H1 (cell line): ENCODE results near the gene TRIL. TPM values are rescaled to one million over a fixed set of nuclear protein-coding genes. Genes with fewer than 3 reads are reported as not detected.
A peak's percentile ranks its signal among the peaks of the same experiment; 100 is the strongest.

Experiments used
- CTCF ChIA-PET: fragments of 300-600 bp; sonication (Branson Sonifier 250); formaldehyde crosslinking; loops from one replicate; lab custom pipeline; 2021; ENCODE audit not compliant: partially characterized antibody; lab: Charles Lee
- POLR2A ChIA-PET: fragments of 300-600 bp; sonication (Branson Sonifier 250); formaldehyde crosslinking; loops from one replicate; lab custom pipeline; 2021; ENCODE audit warnings: inconsistent platforms; ENCODE audit not compliant: partially characterized antibody; lab: Charles Lee
- DNase-seq, 2 experiments: peaks; one replicate each; pipeline versions ENCODE4 v3.0.0 to v3.0.0-alpha.2; 2010 to 2022; ENCODE audit warnings: low spot score in 2 of 2, low read depth in 1 of 2, mixed read lengths in 1 of 2
- FAIRE-seq: peaks from 2 replicates; lab custom pipeline; 2011; peaks lifted over from hg19 to GRCh38; lab: Jason Lieb, UNC
- H2AFZ ChIP-seq: 2 replicates; pipeline ENCODE4 v1.8.1; 2012; ENCODE audit warnings: low read length, inconsistent platforms
- H2AK5ac ChIP-seq: 2 replicates; pipeline ENCODE4 v1.6.1; 2013; ENCODE audit warnings: low read depth, low read length
- H2BK120ac ChIP-seq: replicated peaks from 2 replicates; pipeline ENCODE3; 2013; ENCODE audit warnings: low read depth, low read length, inconsistent platforms
- H2BK12ac ChIP-seq: 2 replicates; pipeline ENCODE4 v1.6.1; 2013; ENCODE audit warnings: low read depth, low read length
- H2BK15ac ChIP-seq: 2 replicates; pipeline ENCODE4 v1.6.1; 2013; ENCODE audit warnings: low read length
- H2BK20ac ChIP-seq: 2 replicates; pipeline ENCODE4 v1.6.1; 2013; ENCODE audit warnings: low read length
- H2BK5ac ChIP-seq: 2 replicates; pipeline ENCODE4 v1.6.1; 2013; ENCODE audit warnings: low read depth, low read length
- H3K14ac ChIP-seq: 2 replicates; pipeline ENCODE4 v1.6.1; 2013; ENCODE audit warnings: inconsistent platforms; ENCODE audit not compliant: insufficient read length
- H3K18ac ChIP-seq: 2 replicates; pipeline ENCODE4 v1.6.1; 2013; ENCODE audit warnings: low read length; ENCODE audit errors: extremely low read depth
- H3K23ac ChIP-seq: 2 replicates; pipeline ENCODE4 v1.6.1; 2013; ENCODE audit warnings: inconsistent platforms; ENCODE audit not compliant: insufficient read length
- H3K23me2 ChIP-seq: 2 replicates; pipeline ENCODE4 v1.6.1; 2013; ENCODE audit warnings: low read depth, low read length
- H3K27ac ChIP-seq: 2 replicates; pipeline ENCODE4 v1.6.1; 2011; ENCODE audit warnings: low read depth, low read length, inconsistent platforms
- H3K27me3 ChIP-seq, 4 experiments: replicated peaks in 1 of 4; 1 replicate in 1 of 4; 2 replicates in 3 of 4; pipeline versions ENCODE4 v1.6.1 to v1.8.1; 2011 to 2013; ENCODE audit warnings: low read length in 3 of 4, mild to moderate bottlenecking in 3 of 4, inconsistent platforms in 2 of 4, mixed read lengths in 2 of 4, moderate library complexity in 1 of 4; ENCODE audit not compliant: control insufficient read depth in 3 of 4, insufficient read depth in 3 of 4; ENCODE audit errors: extremely low read depth in 1 of 4
- H3K36me3 ChIP-seq, 4 experiments: 2 replicates each; pipeline versions ENCODE4 v1.6.1 to v1.8.1; 2011 to 2013; ENCODE audit warnings: mild to moderate bottlenecking in 4 of 4, low read length in 3 of 4, moderate library complexity in 2 of 4, control low read depth in 1 of 4, inconsistent platforms in 1 of 4; ENCODE audit not compliant: insufficient read depth in 4 of 4, control insufficient read depth in 2 of 4
- H3K4ac ChIP-seq: replicated peaks from 2 replicates; pipeline ENCODE3; 2013; ENCODE audit warnings: low read length, low read depth, mixed read lengths, inconsistent platforms; ENCODE audit not compliant: insufficient read length
- H3K4me1 ChIP-seq, 4 experiments: replicated peaks in 1 of 4; 1 replicate in 1 of 4; 2 replicates in 3 of 4; pipeline versions ENCODE4 v1.6.1 to v1.8.1; 2011 to 2013; ENCODE audit warnings: low read length in 3 of 4, inconsistent platforms in 2 of 4, mixed read lengths in 1 of 4; ENCODE audit not compliant: insufficient read depth in 4 of 4, control insufficient read depth in 3 of 4
- H3K4me2 ChIP-seq, 2 experiments: 2 replicates each; pipeline versions ENCODE4 v1.6.1 to v1.8.1; 2011 to 2013; ENCODE audit warnings: low read depth in 2 of 2, low read length in 2 of 2, control low read depth in 1 of 2, inconsistent platforms in 1 of 2, mild to moderate bottlenecking in 1 of 2; ENCODE audit not compliant: insufficient read depth in 1 of 2
- H3K4me3 ChIP-seq, 4 experiments: fragments of 200-600, 300-600 bp in 1 of 4; sonication (generic), shearing (Covaris generic), sonication (Bioruptor Twin) in 1 of 4; 2 replicates each; pipeline versions ENCODE4 v1.5.1 to v1.8.1; 2011 to 2016; ENCODE audit warnings: low read length in 4 of 4, low read depth in 3 of 4, control low read depth in 2 of 4, inconsistent platforms in 2 of 4, mild to moderate bottlenecking in 2 of 4, mixed read lengths in 1 of 4, moderate library complexity in 1 of 4; ENCODE audit not compliant: insufficient read depth in 2 of 4; ENCODE audit errors: extremely low read depth in 1 of 4
- H3K56ac ChIP-seq: replicated peaks from 2 replicates; pipeline ENCODE3; 2013; ENCODE audit warnings: low read depth, mild to moderate bottlenecking, mixed read lengths, low read length, inconsistent platforms; ENCODE audit not compliant: insufficient read length
- H3K79me1 ChIP-seq: 2 replicates; pipeline ENCODE4 v1.6.1; 2013; ENCODE audit warnings: low read depth, low read length, control low read depth
- H3K79me2 ChIP-seq, 2 experiments: 2 replicates each; pipeline versions ENCODE4 v1.6.1 to v1.8.1; 2012 to 2013; ENCODE audit warnings: low read length in 2 of 2, mild to moderate bottlenecking in 2 of 2, inconsistent platforms in 1 of 2; ENCODE audit not compliant: insufficient read depth in 2 of 2, control insufficient read depth in 1 of 2
- H3K9ac ChIP-seq, 4 experiments: replicated peaks in 1 of 4; 1 replicate in 1 of 4; 2 replicates in 3 of 4; pipeline versions ENCODE4 v1.6.1 to v1.8.1; 2011 to 2013; ENCODE audit warnings: low read depth in 3 of 4, low read length in 3 of 4, control low read depth in 2 of 4, mild to moderate bottlenecking in 2 of 4, moderate library complexity in 2 of 4, inconsistent platforms in 1 of 4; ENCODE audit errors: extremely low read depth in 1 of 4
- H3K9me3 ChIP-seq, 2 experiments: 2 replicates each; pipeline versions ENCODE4 v1.6.1 to v1.8.1; 2012 to 2013; ENCODE audit warnings: mild to moderate bottlenecking in 2 of 2, moderate library complexity in 2 of 2, control low read depth in 1 of 2, inconsistent platforms in 1 of 2, low read depth in 1 of 2, low read length in 1 of 2, mixed read lengths in 1 of 2; ENCODE audit not compliant: insufficient read depth in 2 of 2
- H4K20me1 ChIP-seq, 2 experiments: replicated peaks in 1 of 2; 2 replicates each; pipeline versions ENCODE3 to v1.8.1; 2011 to 2013; ENCODE audit warnings: inconsistent platforms in 2 of 2, low read length in 2 of 2, mild to moderate bottlenecking in 1 of 2; ENCODE audit not compliant: insufficient read depth in 2 of 2, control insufficient read depth in 1 of 2
- H4K5ac ChIP-seq: 2 replicates; pipeline ENCODE4 v1.6.1; 2013; ENCODE audit warnings: low read length, low read depth, mixed read lengths, inconsistent platforms; ENCODE audit not compliant: insufficient read length
- H4K8ac ChIP-seq: 2 replicates; pipeline ENCODE4 v1.8.0; 2013; ENCODE audit warnings: mild to moderate bottlenecking, moderate library complexity, low read length, inconsistent platforms; ENCODE audit not compliant: insufficient read depth; ENCODE audit errors: extremely low read depth
- H4K91ac ChIP-seq: replicated peaks from 2 replicates; pipeline ENCODE3; 2013; ENCODE audit warnings: low read length, mixed read lengths, inconsistent platforms; ENCODE audit not compliant: insufficient read length
- CHD2 ChIP-seq: IDR thresholded peaks from 2 replicates; pipeline ENCODE4 v1.6.1; 2012; ENCODE audit warnings: low read length, improper control_type of control experiment
- CREB1 ChIP-seq: IDR thresholded peaks from 2 replicates; pipeline ENCODE4 v1.6.1; 2012; ENCODE audit warnings: inconsistent platforms
- CTBP2 ChIP-seq: IDR thresholded peaks from 2 replicates; pipeline ENCODE4 v1.7.0; 2011; ENCODE audit warnings: borderline replicate concordance, mild to moderate bottlenecking, moderate library complexity, mixed read lengths, low read length; ENCODE audit not compliant: insufficient read depth, insufficient read length
- EGR1 ChIP-seq: IDR thresholded peaks from 2 replicates; pipeline ENCODE4 v1.6.1; 2011; ENCODE audit warnings: low read depth, low read length, borderline replicate concordance
- KDM5A ChIP-seq: fragments of 200-600 bp; IDR thresholded peaks from 2 replicates; pipeline ENCODE4 v1.7.1; 2012; ENCODE audit warnings: mild to moderate bottlenecking, low read length, inconsistent platforms, mixed read lengths
- MAX ChIP-seq: IDR thresholded peaks from 2 replicates; pipeline ENCODE4 v1.6.1; 2012; ENCODE audit warnings: inconsistent platforms
- NANOG ChIP-seq: IDR thresholded peaks from 2 replicates; pipeline ENCODE4 v1.6.1; 2011; ENCODE audit warnings: low read length, low read depth, mild to moderate bottlenecking, inconsistent platforms; ENCODE audit not compliant: insufficient read depth, poor library complexity, severe bottlenecking
- RAD21 ChIP-seq, 2 experiments: IDR thresholded peaks in 1 of 2; conservative IDR thresholded peaks in 1 of 2; 2 replicates each; pipeline ENCODE4 v1.6.1; 2011; ENCODE audit warnings: low read depth in 2 of 2, low read length in 2 of 2, improper control_type of control experiment in 1 of 2, inconsistent platforms in 1 of 2, mild to moderate bottlenecking in 1 of 2, moderate library complexity in 1 of 2
- SIRT6 ChIP-seq: IDR thresholded peaks from one replicate; pipeline ENCODE4 v1.7.1; 2012; ENCODE audit warnings: low read length, inconsistent platforms
- SP1 ChIP-seq: IDR thresholded peaks from 2 replicates; pipeline ENCODE4 v1.6.1; 2011; ENCODE audit warnings: low read depth, low read length
- SUZ12 ChIP-seq: fragments of 200-600 bp; sonication (generic); IDR thresholded peaks from 2 replicates; pipeline ENCODE4 v1.6.1; 2012; ENCODE audit warnings: mild to moderate bottlenecking, inconsistent platforms, low read length, moderate library complexity, mixed read lengths
- TEAD4 ChIP-seq: IDR thresholded peaks from 2 replicates; pipeline ENCODE4 v1.6.1; 2012; ENCODE audit warnings: low read depth, low read length, inconsistent platforms, mixed read lengths
- USF2 ChIP-seq: IDR thresholded peaks from 2 replicates; pipeline ENCODE4 v1.6.1; 2011; ENCODE audit warnings: low read length, improper control_type of control experiment
- ZNF274 ChIP-seq: IDR thresholded peaks from 2 replicates; pipeline ENCODE4 v1.7.0; 2012; ENCODE audit warnings: low read length, borderline replicate concordance; ENCODE audit errors: extremely low read depth
- polyA plus RNA-seq, 7 experiments: library from polyadenylated mRNA; depleted of rRNA in 3 of 7; stranded (reverse) in 5 of 7; unstranded in 2 of 7; fragments of >200 nt in 5 of 7; fragments of 200-250 nt in 2 of 7; gene quantifications; 1 replicate in 5 of 7; 2 replicates in 1 of 7; 4 replicates in 1 of 7; pipeline versions ENCODE4 v1.2.1 to v1.2.3, GENCODE V29; 2011 to 2013; ENCODE audit warnings: missing spikeins in 2 of 7, mixed read lengths in 2 of 7
- total RNA-seq: library from RNA; stranded (reverse); fragmentation: NEBNext Ultra II Directional; extraction: Animal tissue kit (Norgen Biotek cat#: 25700); gene quantifications from 2 replicates; pipeline ENCODE4 v1.2.1, GENCODE V29; 2021

Gene TRIL
- total and polyA plus RNA-seq, 2 of the 8 experiments (the other 6 are each of a cell fraction or from before 2014, with no cell fraction given): 3.9 to 5.5 TPM

GRCh38 chr7:28984217-28984616 is 26.1 kb upstream of the TRIL start:
- POLR2A ChIA-PET: interaction anchor here (1.4 kb wide), 1 partner anchor 23 kb away, joined by 5 read pairs; no protein-coding TSS in a partner anchor
- H4K5ac ChIP-seq: no peak overlapping the region
- no peak overlapping the region for H2BK12ac ChIP-seq
- DNase-seq: no peak
- peak overlapping the region; percentile 10; the same call in 1 of the 2 replicates for H2BK20ac ChIP-seq
- H4K91ac ChIP-seq: no peak overlapping the region
- H2BK5ac ChIP-seq: no peak overlapping the region
- no peak overlapping the region for H3K4ac ChIP-seq
- no peak overlapping the region for H2AFZ ChIP-seq
- H3K9ac ChIP-seq: no peak overlapping the region
- H4K20me1 ChIP-seq: no peaks in the 10 kb centered on the region
- H3K4me2 ChIP-seq: no peak overlapping the region
- CTCF ChIA-PET: interaction anchor here (0.7 to 10.0 kb wide), 4 partner anchors 27 to 133 kb away, joined by 4 to 59 read pairs (median 14); partner anchors contain the start of gene TRIL
- H3K27me3 ChIP-seq: no peaks in the 10 kb centered on the region
- H2AK5ac ChIP-seq: no peak overlapping the region
- no peak overlapping the region for H3K27ac ChIP-seq
- no peak overlapping the region for H3K23ac ChIP-seq
- H3K4me3 ChIP-seq: peak overlapping the region in 1 of 4 experiments; percentile 23; a peak in 1 of 8 replicates
- no peaks in the 10 kb centered on the region for H3K36me3 ChIP-seq
- H3K14ac ChIP-seq: no peak overlapping the region
- H3K79me2 ChIP-seq: no peaks in the 10 kb centered on the region
- no peaks in the 10 kb centered on the region for H3K9me3 ChIP-seq
- no peaks in the 10 kb centered on the region for H3K79me1 ChIP-seq
- H3K18ac ChIP-seq: no peak overlapping the region
- no peak overlapping the region for H4K8ac ChIP-seq
- H3K4me1 ChIP-seq: peaks cover 5 to 14% (median 11%) of the 10 kb centered on the region in 4 experiments
- H2BK15ac ChIP-seq: no peak overlapping the region
- no peak overlapping the region for H3K56ac ChIP-seq
- no peak for FAIRE-seq
- no peaks in the 10 kb centered on the region for H3K23me2 ChIP-seq
- H2BK120ac ChIP-seq: no peak overlapping the region
- TF ChIP-seq RAD21 (IDR thresholded peaks at IDR 0.05 in 1 of 2, conservative IDR thresholded peaks at IDR 0.05 in 1 of 2; ENCODE audit: low read depth in 2 of 2, low read length in 2 of 2): no peak
- no peak for TF ChIP-seq NANOG
- no peak for TF ChIP-seq SP1
- no peak for TF ChIP-seq SUZ12
- TF ChIP-seq ZNF274: no peak
- no peak for TF ChIP-seq TEAD4
- no peak for TF ChIP-seq KDM5A
- TF ChIP-seq CHD2: no peak
- TF ChIP-seq CREB1: no peak
- no peak for TF ChIP-seq EGR1
- TF ChIP-seq SIRT6: no peak
- TF ChIP-seq MAX: no peak
- TF ChIP-seq CTBP2: no peak
- no peak for TF ChIP-seq USF2
